ENCODE data around the gene YIPF7. TPM values are rescaled to one million over a fixed set of nuclear protein-coding genes. Genes with fewer than 3 reads are reported as not detected.

The YIPF7 gene
- total RNA-seq, 1 donor from 2014 or later: not detected

- Mint-ChIP-seq H3K27ac (ENCODE audit: unreplicated experiment) (no peak overlapping the region), H3K4me1 (ENCODE audit: unreplicated experiment) (no peaks in the 10 kb centered on the region), H3K27me3 (ENCODE audit: unreplicated experiment) (peaks cover 18% of the 10 kb centered on the region), H3K9me3 (ENCODE audit: unreplicated experiment) (no peaks in the 10 kb centered on the region), H3K36me3 (ENCODE audit: unreplicated experiment) (no peaks in the 10 kb centered on the region), H3K4me3 (ENCODE audit: unreplicated experiment) (no peak overlapping the region)
- no peak for DNase-seq (ENCODE audit: extremely low spot score, unreplicated experiment)
- TF ChIP-seq CTCF (IDR thresholded peaks at IDR 0.05): peak; percentile 80
These were observed 22.1 kb downstream of the YIPF7 start for GRCh38 chr4:44629280-44629866.

- Mint-ChIP-seq H3K4me3 (ENCODE audit: unreplicated experiment) (no peak overlapping the region), H3K27me3 (ENCODE audit: unreplicated experiment) (peaks cover 2% of the 10 kb centered on the region), H3K36me3 (ENCODE audit: unreplicated experiment) (no peaks in the 10 kb centered on the region), H3K27ac (ENCODE audit: unreplicated experiment) (no peak overlapping the region), H3K9me3 (ENCODE audit: unreplicated experiment) (no peaks in the 10 kb centered on the region), H3K4me1 (ENCODE audit: unreplicated experiment) (no peaks in the 10 kb centered on the region)
- no peak for TF ChIP-seq CTCF (IDR thresholded peaks at IDR 0.05)
- DNase-seq (ENCODE audit: extremely low spot score, unreplicated experiment): no peak
These were observed 27.7 kb downstream of the YIPF7 start for GRCh38 chr4:44623676-44624075.

- Mint-ChIP-seq H3K9me3 (ENCODE audit: unreplicated experiment) (no peaks in the 10 kb centered on the region), H3K4me3 (ENCODE audit: unreplicated experiment) (no peak overlapping the region), H3K36me3 (ENCODE audit: unreplicated experiment) (no peaks in the 10 kb centered on the region), H3K27me3 (ENCODE audit: unreplicated experiment) (peaks cover 2% of the 10 kb centered on the region), H3K27ac (ENCODE audit: unreplicated experiment) (no peak overlapping the region), H3K4me1 (ENCODE audit: unreplicated experiment) (no peaks in the 10 kb centered on the region)
- DNase-seq (ENCODE audit: extremely low spot score, unreplicated experiment): no peak
- TF ChIP-seq CTCF (IDR thresholded peaks at IDR 0.05): no peak
These were observed 34.8 kb downstream of the YIPF7 start for GRCh38 chr4:44616621-44617020.

- TF ChIP-seq CTCF (IDR thresholded peaks at IDR 0.05): no peak
- Mint-ChIP-seq H3K36me3 (ENCODE audit: unreplicated experiment) (no peaks in the 10 kb centered on the region), H3K4me3 (ENCODE audit: unreplicated experiment) (no peak overlapping the region), H3K27ac (ENCODE audit: unreplicated experiment) (no peak overlapping the region), H3K27me3 (ENCODE audit: unreplicated experiment) (no peaks in the 10 kb centered on the region), H3K4me1 (ENCODE audit: unreplicated experiment) (no peaks in the 10 kb centered on the region), H3K9me3 (ENCODE audit: unreplicated experiment) (no peaks in the 10 kb centered on the region)
- DNase-seq (ENCODE audit: extremely low spot score, unreplicated experiment): no peak
These were observed 68.0 kb downstream of the YIPF7 start for GRCh38 chr4:44583393-44583792.

GRCh38 chr4:44580231-44580630 lies 71.2 kb downstream of the YIPF7 start:
- no peaks in the 10 kb centered on the region for H3K36me3 Mint-ChIP-seq (ENCODE audit: unreplicated experiment)

More at GRCh38 chr4:44580231-44580630, 71.2 kb downstream of the YIPF7 start:
- no peaks in the 10 kb centered on the region for H3K9me3 Mint-ChIP-seq (ENCODE audit: unreplicated experiment)
- no peak for DNase-seq (ENCODE audit: extremely low spot score, unreplicated experiment)
- no peak overlapping the region for H3K27ac Mint-ChIP-seq (ENCODE audit: unreplicated experiment)
- H3K4me1 Mint-ChIP-seq (ENCODE audit: unreplicated experiment): no peaks in the 10 kb centered on the region
- TF ChIP-seq CTCF (IDR thresholded peaks at IDR 0.05): no peak
- H3K4me3 Mint-ChIP-seq (ENCODE audit: unreplicated experiment): no peak overlapping the region
- H3K27me3 Mint-ChIP-seq (ENCODE audit: unreplicated experiment): no peaks in the 10 kb centered on the region
